HFFc6 (cell line): ENCODE data around the gene PPAT. TPM values are rescaled to one million over a fixed set of nuclear protein-coding genes. Genes with fewer than 3 reads are reported as not detected.
A peak's percentile ranks its signal among the peaks of the same experiment; 100 is the strongest.

ENCODE experiments used
- DNase-seq: peaks from one replicate; pipeline ENCODE4 v3.0.0-alpha.2; 2018
- H3K27ac Mint-ChIP-seq: 2 replicates; pipeline ENCODE4 v1.8.0; 2020; ENCODE audit warnings: mild to moderate bottlenecking, mixed read lengths
- H3K27me3 Mint-ChIP-seq: 2 replicates; pipeline ENCODE4 v1.8.0; 2021; ENCODE audit warnings: mild to moderate bottlenecking, moderate library complexity, mixed read lengths; ENCODE audit not compliant: insufficient read depth
- H3K36me3 Mint-ChIP-seq: 2 replicates; pipeline ENCODE4 v1.8.0; 2021; ENCODE audit warnings: low read depth, mixed read lengths
- H3K4me1 Mint-ChIP-seq: 2 replicates; pipeline ENCODE4 v1.8.0; 2020; ENCODE audit warnings: low read depth, mixed read lengths
- H3K4me3 Mint-ChIP-seq: 2 replicates; pipeline ENCODE4 v1.8.0; 2020; ENCODE audit warnings: mild to moderate bottlenecking, moderate library complexity, mixed read lengths
- H3K9me3 Mint-ChIP-seq: 2 replicates; pipeline ENCODE4 v1.8.0; 2020; ENCODE audit warnings: mild to moderate bottlenecking, mixed read lengths
- total RNA-seq, 6 experiments: library from RNA; stranded (reverse); fragmentation: NEBNext Ultra II Directional; extraction: Animal tissue kit (Norgen Biotek cat#: 25700); gene quantifications; 2 replicates in 1 of 6; 3 replicates in 5 of 6; pipeline ENCODE4 v1.2.3, GENCODE V29; 2021
- TF ChIP-seq, protein P1 (sequence below): fragments of 200-600 bp; sonication (generic); IDR thresholded peaks from 2 replicates; pipeline ENCODE4 v1.5.0; 2021; ENCODE audit warnings: antibody characterized with exemption, mild to moderate bottlenecking

Gene PPAT
- total RNA-seq, 6 experiments from 2014 or later: 19.3 to 26.3 (median 22.3) TPM

DNA sequence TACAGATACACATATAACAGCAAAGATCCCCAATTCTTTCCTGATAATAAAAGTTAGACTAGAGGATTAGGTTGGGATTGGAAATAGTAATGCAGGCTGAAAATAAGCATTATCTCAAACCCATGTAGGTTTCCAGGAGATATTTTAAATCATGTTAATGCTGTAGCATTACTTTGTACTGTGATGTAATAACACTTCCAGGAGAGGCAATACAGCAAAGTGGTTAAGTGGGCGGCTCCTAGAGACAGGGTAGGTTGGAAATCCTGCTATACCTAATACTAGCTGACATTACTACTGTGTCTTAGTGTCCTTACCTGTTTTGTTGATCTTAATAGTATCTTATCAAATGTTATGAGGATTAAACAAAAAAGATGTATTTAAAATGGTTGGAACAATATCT lies 10.3 kb upstream of the PPAT start:
- H3K27ac Mint-ChIP-seq: no peak overlapping the region
- peaks cover 40% of the 10 kb centered on the region for H3K36me3 Mint-ChIP-seq
- H3K4me1 Mint-ChIP-seq: peaks cover 29% of the 10 kb centered on the region
- TF ChIP-seq, protein P1, sequence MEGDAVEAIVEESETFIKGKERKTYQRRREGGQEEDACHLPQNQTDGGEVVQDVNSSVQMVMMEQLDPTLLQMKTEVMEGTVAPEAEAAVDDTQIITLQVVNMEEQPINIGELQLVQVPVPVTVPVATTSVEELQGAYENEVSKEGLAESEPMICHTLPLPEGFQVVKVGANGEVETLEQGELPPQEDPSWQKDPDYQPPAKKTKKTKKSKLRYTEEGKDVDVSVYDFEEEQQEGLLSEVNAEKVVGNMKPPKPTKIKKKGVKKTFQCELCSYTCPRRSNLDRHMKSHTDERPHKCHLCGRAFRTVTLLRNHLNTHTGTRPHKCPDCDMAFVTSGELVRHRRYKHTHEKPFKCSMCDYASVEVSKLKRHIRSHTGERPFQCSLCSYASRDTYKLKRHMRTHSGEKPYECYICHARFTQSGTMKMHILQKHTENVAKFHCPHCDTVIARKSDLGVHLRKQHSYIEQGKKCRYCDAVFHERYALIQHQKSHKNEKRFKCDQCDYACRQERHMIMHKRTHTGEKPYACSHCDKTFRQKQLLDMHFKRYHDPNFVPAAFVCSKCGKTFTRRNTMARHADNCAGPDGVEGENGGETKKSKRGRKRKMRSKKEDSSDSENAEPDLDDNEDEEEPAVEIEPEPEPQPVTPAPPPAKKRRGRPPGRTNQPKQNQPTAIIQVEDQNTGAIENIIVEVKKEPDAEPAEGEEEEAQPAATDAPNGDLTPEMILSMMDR: no peak
- no peaks in the 10 kb centered on the region for H3K27me3 Mint-ChIP-seq
- no peak overlapping the region for H3K4me3 Mint-ChIP-seq
- no peaks in the 10 kb centered on the region for H3K9me3 Mint-ChIP-seq
- DNase-seq: no peak

DNA sequence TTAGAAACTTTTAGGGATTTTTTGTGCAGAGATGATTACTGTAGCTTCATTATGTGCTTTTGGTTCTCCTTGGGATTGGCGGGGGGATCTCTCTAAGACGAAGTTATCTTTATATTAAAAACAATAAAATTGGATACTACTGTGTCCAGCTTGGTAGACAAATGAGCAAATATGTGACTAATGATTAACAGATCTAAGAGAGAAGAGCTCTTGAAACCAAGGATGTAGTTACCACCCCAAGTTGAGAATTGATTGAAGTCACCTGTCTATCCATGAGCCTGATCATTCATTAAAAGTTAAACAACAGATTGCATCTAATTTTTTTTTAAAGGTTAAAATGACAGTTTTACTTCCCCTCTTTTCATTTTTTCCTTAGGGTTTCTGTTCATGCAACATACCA lies 9.3 kb upstream of the PPAT start:
- Mint-ChIP-seq H3K27me3 (no peaks in the 10 kb centered on the region), H3K4me1 (peaks cover 38% of the 10 kb centered on the region), H3K27ac (0 out of 2 replicates have a peak overlapping the region, but pooled peaks have one; percentile 29), H3K36me3 (peaks cover 39% of the 10 kb centered on the region), H3K9me3 (no peaks in the 10 kb centered on the region), H3K4me3 (no peak overlapping the region)
- TF ChIP-seq, protein P1: no peak
- no peak for DNase-seq

DNA sequence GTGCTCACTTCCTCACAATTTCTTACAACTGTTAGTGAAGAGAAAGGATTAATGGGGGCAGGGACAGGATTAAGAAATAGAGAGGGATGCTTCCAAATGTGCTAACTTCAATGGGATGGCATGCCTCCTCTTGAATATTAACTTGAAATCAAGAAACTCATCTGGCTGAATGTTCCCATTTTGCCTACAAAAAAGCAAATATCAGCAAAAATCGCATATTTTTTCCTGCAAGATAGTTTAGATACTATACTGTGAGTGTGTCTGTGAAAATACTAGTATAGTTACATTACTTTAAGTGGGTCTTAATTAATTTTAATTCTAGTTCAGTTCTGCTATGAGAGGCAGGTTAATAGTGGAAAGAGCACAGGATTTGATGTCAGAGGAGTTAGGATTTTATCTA lies 5.6 kb upstream of the PPAT start:
- DNase-seq: no peak
- Mint-ChIP-seq H3K4me1 (peaks cover 57% of the 10 kb centered on the region), H3K27ac (peak overlapping the region; percentile 5; the same call in 1 of the 2 replicates), H3K9me3 (no peaks in the 10 kb centered on the region), H3K4me3 (no peak overlapping the region; the same call in 1 of the 2 replicates), H3K36me3 (peaks cover 28% of the 10 kb centered on the region), H3K27me3 (peaks cover 3% of the 10 kb centered on the region; the same call in 1 of the 2 replicates)
- TF ChIP-seq, protein P1: no peak

DNA sequence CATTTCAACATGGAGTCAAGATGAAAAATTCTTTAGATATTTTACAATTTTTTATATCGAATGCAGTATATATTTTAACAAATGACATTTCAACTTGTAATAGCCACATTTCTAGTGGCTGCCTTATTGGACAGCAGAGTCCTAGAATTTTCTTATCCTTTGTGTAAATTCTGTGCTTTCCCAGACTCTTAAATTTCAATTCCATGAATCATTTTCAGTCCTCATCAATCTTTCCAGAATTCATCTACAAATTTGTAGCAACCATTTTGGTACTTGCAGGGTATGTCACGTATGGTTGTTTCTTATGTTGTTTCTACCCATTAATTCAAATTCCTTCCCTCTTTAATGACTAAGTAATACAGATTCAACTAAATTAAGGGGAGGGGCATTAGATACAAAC lies 3.4 kb upstream of the PPAT start:
- Mint-ChIP-seq H3K36me3 (peaks cover 19% of the 10 kb centered on the region), H3K9me3 (no peaks in the 10 kb centered on the region), H3K27ac (no peak overlapping the region), H3K4me1 (peaks cover 54% of the 10 kb centered on the region), H3K4me3 (peak overlapping the region; percentile 57), H3K27me3 (peaks cover 3% of the 10 kb centered on the region; the same call in 1 of the 2 replicates)
- TF ChIP-seq, protein P1: no peak
- no peak for DNase-seq

DNA sequence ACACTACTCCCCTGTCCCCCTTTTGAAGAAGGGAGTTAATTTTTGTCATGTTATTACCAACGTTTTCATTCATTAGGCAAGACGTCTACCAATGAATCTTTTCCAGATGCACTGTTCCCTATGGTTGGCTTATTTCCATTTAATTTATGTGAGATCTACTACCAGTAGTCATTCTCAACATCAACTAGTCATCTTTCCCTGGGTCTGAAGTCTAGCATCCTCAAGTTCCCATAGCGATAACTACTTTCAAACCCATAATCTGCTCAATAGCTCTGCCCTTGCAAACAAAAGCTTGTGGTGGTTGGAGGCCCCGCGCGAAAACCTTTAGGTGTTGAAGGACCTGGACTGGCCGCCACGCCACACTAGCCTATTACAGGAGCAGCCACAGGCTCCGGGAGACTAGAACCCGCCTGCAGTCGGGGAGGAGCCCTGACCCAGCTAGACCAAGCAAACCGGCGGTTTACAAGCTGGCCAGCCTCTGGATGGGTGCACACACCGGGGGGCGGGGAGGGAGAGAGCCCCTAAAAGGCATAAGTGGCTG lies 746 bp downstream of the PPAT start:
- DNase-seq: peak; percentile 69

More for the DNA sequence above, 746 bp downstream of the PPAT start:
- Mint-ChIP-seq H3K9me3 (no peaks in the 10 kb centered on the region), H3K4me3 (peak overlapping the region; percentile 95), H3K27ac (peak overlapping the region; percentile 94), H3K36me3 (peaks cover 6% of the 10 kb centered on the region), H3K27me3 (peaks cover 3% of the 10 kb centered on the region; the same call in 1 of the 2 replicates), H3K4me1 (peaks cover 52% of the 10 kb centered on the region)
- TF ChIP-seq, protein P1: no peak
